Immature natural killer cell (primary cell): ENCODE results near the gene RSPH6A. TPM values are rescaled to one million over a fixed set of nuclear protein-coding genes. Genes with fewer than 3 reads are reported as not detected.

Experiments
- DNase-seq, 3 donors: peaks; one replicate each; pipeline ENCODE4 v3.0.0; 2022; ENCODE audit warnings: mixed read lengths in 1 of 3
- H3K27ac Mint-ChIP-seq, 6 donors: one replicate each; pipeline ENCODE4 v1.8.0; 2020; ENCODE audit warnings: mixed read lengths in 6 of 6, mild to moderate bottlenecking in 5 of 6, inconsistent platforms in 4 of 6, moderate library complexity in 3 of 6
- H3K27me3 Mint-ChIP-seq, 3 donors: one replicate each; pipeline ENCODE4 v1.8.0; 2020 to 2021; ENCODE audit warnings: low read depth in 3 of 3, mild to moderate bottlenecking in 3 of 3, mixed read lengths in 3 of 3, moderate library complexity in 3 of 3, inconsistent platforms in 1 of 3
- H3K36me3 Mint-ChIP-seq, 3 donors: one replicate each; pipeline ENCODE4 v1.8.0; 2020; ENCODE audit warnings: mixed read lengths in 3 of 3, inconsistent platforms in 2 of 3, mild to moderate bottlenecking in 2 of 3
- H3K4me1 Mint-ChIP-seq, 2 donors: one replicate each; pipeline ENCODE4 v1.8.0; 2020; ENCODE audit warnings: inconsistent platforms in 2 of 2, mild to moderate bottlenecking in 2 of 2, mixed read lengths in 2 of 2, moderate library complexity in 1 of 2
- H3K4me3 Mint-ChIP-seq, 5 donors: one replicate each; pipeline ENCODE4 v1.8.0; 2020; ENCODE audit warnings: mild to moderate bottlenecking in 5 of 5, mixed read lengths in 5 of 5, inconsistent platforms in 3 of 5, moderate library complexity in 3 of 5
- H3K9me3 Mint-ChIP-seq, 6 donors: one replicate each; pipeline ENCODE4 v1.8.0; 2020; ENCODE audit warnings: mild to moderate bottlenecking in 6 of 6, mixed read lengths in 6 of 6, inconsistent platforms in 4 of 6, moderate library complexity in 3 of 6
- polyA plus RNA-seq, 3 donors: library from polyadenylated mRNA; unstranded; fragments of 300-500 nt; fragmentation: Illumina TruSeq; gene quantifications; one replicate each; pipeline ENCODE4 v1.2.3, GENCODE V29; 2021

RSPH6A gene
- polyA plus RNA-seq, 3 donors from 2014 or later = not detected

DNA sequence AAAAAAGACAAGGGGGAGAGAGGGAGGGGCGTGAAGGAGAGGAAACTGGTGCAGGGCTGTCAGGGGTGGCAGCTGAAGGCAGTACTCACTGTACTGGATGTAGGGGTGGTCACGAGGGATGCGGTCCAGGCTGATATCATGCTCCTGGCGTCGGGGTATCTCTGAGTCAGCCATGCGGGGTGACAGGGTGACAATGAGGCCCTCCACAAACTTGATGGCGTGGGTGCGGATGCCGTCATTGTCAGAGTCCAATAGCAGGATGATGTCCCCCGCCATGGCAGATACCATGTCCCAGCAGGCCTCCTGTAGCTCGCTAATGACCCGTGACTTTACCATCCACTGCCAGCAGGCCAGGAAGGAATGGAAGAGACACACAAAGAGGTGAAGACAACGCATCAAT lies 32.6 kb upstream of the RSPH6A start:
- H3K4me3 Mint-ChIP-seq = no peak overlapping the region
- peaks cover 0 to 6% of the 10 kb centered on the region in 2 donors for H3K4me1 Mint-ChIP-seq
- no peak overlapping the region for H3K27ac Mint-ChIP-seq
- peaks cover 17 to 53% (median 28%) of the 10 kb centered on the region in 3 donors for H3K36me3 Mint-ChIP-seq
- H3K27me3 Mint-ChIP-seq = peaks cover 0 to 2% (median 0%) of the 10 kb centered on the region in 3 donors
- no peak for DNase-seq
- H3K9me3 Mint-ChIP-seq = no peaks in the 10 kb centered on the region

DNA sequence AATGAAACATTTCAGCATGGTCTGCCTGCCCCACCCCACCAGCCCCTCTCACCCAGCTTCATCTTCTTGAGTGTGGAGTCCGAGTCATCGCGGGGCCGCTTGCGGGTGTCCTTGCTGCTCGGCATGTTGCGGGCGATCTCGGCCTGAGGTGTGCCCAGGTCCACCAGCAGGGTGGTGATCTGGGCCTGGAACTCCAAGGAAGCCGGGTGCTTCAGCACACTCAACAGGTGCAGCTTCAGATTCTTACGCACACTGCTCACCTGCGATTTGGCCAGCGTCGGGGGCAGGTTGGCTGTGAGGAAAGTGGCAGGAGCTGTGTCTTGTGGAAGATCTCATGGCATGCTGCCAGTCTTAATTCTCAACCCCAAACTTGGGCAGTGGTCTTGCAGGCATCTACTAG lies 27.1 kb upstream of the RSPH6A start:
- Mint-ChIP-seq H3K36me3 (peaks cover 17 to 54% (median 30%) of the 10 kb centered on the region in 3 donors), H3K4me1 (peaks cover 0 to 4% of the 10 kb centered on the region in 2 donors)
- no peak for DNase-seq

DNA sequence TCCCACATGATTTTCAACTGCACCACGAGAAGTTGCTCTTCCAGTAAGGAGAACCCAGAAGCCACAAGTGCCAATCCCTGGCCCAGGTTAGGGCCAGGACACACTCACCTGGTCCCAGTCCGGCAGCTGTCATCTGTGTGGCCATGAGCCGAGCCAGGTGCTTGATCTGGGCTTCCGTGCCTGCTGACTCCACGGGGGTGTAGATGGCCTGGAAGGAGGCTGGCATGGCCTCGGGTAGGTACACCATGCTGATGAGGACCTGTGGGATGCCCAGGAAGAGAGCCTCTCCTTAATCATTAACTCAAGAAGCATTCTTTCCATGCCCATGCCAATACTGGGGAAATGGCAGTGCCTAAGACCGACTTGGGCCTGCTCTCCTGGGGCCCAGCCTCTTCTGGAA lies 19.9 kb upstream of the RSPH6A start:
- H3K4me3 Mint-ChIP-seq = no peak overlapping the region
- DNase-seq = no peak
- H3K36me3 Mint-ChIP-seq = peaks cover 30 to 52% (median 33%) of the 10 kb centered on the region in 3 donors
- H3K27ac Mint-ChIP-seq = peak overlapping the region in 1 of 6 donors; percentile 21
- H3K4me1 Mint-ChIP-seq = no peaks in the 10 kb centered on the region
- no peaks in the 10 kb centered on the region for H3K9me3 Mint-ChIP-seq
- peaks cover 0 to 2% (median 2%) of the 10 kb centered on the region in 3 donors for H3K27me3 Mint-ChIP-seq

More for the DNA sequence above, 27.1 kb upstream of the RSPH6A start:
- Mint-ChIP-seq H3K4me3 (no peak overlapping the region), H3K9me3 (no peaks in the 10 kb centered on the region), H3K27me3 (no peaks in the 10 kb centered on the region), H3K27ac (no peak overlapping the region)

DNA sequence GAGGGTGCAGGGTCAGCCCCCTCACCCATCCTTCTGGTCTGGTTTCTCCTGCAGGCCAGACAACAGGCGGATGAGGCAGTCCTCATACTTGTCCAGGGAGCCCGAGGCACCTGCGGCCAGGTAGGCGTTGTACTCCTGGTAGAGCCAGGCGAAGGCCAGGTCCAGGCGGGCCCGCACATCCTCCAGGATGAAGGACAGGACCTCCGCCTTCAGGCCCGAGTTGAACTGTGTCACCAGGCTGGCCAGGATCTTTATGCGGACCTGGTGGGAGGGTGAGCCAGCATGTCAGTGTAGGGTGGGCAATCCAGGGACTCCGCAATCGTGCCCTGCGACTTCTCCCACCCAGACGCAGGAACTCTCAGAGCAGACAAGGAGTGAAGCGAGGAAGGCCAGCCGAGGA lies 13.8 kb upstream of the RSPH6A start:
- H3K9me3 Mint-ChIP-seq = no peaks in the 10 kb centered on the region
- no peak overlapping the region for H3K4me3 Mint-ChIP-seq
- H3K4me1 Mint-ChIP-seq = no peaks in the 10 kb centered on the region
- DNase-seq = no peak
- H3K27me3 Mint-ChIP-seq = peaks cover 2% of the 10 kb centered on the region in 3 donors
- peaks cover 26 to 40% (median 30%) of the 10 kb centered on the region in 3 donors for H3K36me3 Mint-ChIP-seq
- no peak overlapping the region for H3K27ac Mint-ChIP-seq

DNA sequence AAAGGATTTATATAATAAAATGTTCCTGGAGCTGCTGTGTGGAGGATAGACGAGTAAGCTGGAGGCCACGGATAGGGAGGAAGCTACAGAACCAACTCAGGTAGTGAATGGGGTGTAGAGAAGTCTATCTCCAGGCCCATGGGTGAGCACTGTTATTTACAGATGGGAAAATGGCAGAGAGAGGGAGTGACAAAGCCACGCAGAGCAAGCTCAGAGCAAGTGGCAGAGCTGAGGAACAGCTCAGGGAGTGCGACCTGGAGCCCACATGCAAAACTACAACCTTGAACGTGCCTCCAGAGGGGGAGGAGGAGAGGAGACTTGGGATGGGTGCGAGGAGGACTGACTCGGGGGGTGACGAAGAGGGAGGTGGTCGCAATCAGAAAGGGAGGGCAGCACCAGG lies 13.4 kb upstream of the RSPH6A start:
- Mint-ChIP-seq H3K36me3 (peaks cover 26 to 40% (median 30%) of the 10 kb centered on the region in 3 donors), H3K9me3 (no peaks in the 10 kb centered on the region), H3K4me3 (no peak overlapping the region), H3K27me3 (peaks cover 2% of the 10 kb centered on the region in 3 donors), H3K4me1 (no peaks in the 10 kb centered on the region), H3K27ac (no peak overlapping the region)
- no peak for DNase-seq

DNA sequence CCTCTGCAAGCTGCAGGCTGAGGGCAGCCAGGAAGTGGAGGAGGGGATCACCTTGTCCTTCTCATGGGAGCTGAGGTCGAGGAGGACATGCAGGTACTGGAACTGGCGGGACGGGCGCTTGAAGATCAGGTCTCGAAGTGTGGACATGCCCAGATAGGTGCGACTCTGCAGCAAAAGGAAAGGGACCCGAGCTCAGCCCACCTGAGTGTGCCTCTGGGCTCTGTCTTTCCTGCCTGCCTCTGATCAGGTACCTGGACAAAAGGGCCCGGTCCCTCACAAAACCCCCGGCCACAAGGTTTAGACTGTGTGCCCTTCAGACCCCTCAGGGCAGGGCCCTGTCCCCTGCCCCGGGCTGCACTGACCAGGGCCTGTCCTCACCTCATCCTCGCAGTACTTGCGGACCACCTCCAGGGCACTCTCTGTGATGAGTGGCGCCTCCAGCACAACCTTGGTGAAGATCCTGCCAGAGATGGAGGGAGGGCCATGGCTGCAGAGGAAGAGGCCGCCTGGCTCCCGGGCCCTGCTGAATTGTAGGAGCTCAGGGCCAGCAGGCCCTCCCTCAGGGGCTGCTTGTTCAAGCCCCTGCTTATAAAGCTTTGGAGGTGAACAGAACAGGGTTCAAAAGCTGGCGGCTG lies 12.5 kb upstream of the RSPH6A start:
- no peak overlapping the region for H3K27ac Mint-ChIP-seq
- no peaks in the 10 kb centered on the region for H3K9me3 Mint-ChIP-seq
- H3K36me3 Mint-ChIP-seq = peaks cover 26 to 40% (median 30%) of the 10 kb centered on the region in 3 donors

DNA sequence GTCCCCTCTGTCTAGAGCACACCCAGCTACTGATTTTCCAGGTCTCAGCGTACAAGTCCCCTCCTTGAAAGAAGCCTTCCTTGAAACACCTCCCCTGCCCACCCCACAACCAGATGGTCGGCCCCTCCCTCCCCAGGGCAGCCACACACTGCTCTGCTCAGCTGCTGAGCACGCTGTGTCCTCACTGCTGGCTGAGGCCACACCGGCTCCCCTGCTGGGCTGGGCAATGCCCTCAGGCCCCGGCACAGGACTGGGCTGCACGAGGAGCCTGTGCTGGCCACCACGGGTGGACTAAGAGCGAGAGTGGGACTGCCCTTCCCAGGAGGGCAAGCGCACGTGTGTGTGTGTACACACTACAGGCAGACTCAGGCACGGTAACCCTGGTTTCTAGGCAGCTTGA lies 11.8 kb upstream of the RSPH6A start:
- H3K4me3 Mint-ChIP-seq = no peak overlapping the region

More for the DNA sequence above, 12.5 kb upstream of the RSPH6A start:
- no peak overlapping the region for H3K4me3 Mint-ChIP-seq
- no peak for DNase-seq
- H3K27me3 Mint-ChIP-seq = peaks cover 2% of the 10 kb centered on the region in 3 donors
- H3K4me1 Mint-ChIP-seq = no peaks in the 10 kb centered on the region

DNA sequence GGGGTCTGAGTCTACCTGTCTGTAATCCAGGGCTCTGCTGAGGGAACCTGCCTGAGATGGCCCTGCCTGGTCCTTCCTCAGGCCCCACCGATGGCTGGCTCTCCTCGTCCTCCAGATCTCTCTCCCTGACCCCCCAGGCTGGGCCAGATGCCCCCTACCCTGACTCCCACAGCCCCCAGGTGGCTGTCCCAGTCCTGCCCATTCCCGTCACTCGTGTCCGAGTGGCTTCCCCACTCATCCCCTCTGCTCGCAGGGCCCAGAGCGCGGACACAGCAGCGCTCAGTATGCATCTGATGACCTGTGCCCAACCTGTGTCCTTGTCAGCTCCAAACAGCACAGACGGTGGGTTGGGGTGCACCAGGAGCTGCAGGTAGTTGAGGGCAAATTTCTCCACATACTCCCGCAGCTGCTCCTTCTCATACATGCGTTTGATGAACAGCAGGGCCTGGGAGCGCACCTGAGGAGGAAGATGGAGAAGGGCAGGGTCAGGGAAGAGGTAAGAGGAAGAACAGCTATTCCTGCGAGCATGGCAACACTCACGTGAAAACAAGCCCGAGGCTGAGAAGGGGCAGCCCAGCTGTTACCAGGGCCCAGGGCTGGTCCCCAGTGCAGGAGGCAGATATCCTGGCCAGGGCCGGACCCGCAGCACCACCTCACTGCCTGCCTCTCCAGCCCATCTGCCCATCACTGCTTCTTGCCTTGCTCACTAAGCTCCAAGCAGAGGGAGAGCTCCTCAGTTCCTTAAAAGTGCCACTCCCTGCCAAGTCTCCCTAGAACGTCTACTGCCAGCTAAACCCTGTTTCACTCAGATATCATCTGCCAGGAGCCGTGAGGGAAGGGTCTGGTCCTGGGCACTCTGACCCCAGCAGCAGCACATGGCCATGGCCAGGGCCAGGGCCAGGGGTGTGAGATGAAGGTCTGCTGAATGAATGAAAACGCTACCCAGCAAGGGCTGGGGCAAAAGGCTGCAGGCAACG lies 11.1 kb upstream of the RSPH6A start:
- Mint-ChIP-seq H3K36me3 (peaks cover 22 to 31% (median 23%) of the 10 kb centered on the region in 3 donors), H3K27ac (peak overlapping the region in 1 of 6 donors; percentile 53), H3K27me3 (peaks cover 0 to 2% (median 1%) of the 10 kb centered on the region in 3 donors), H3K4me3 (no peak overlapping the region), H3K9me3 (no peaks in the 10 kb centered on the region), H3K4me1 (no peaks in the 10 kb centered on the region)
- no peak for DNase-seq

More for the DNA sequence above, 11.8 kb upstream of the RSPH6A start:
- Mint-ChIP-seq H3K27me3 (peaks cover 2% of the 10 kb centered on the region in 3 donors), H3K9me3 (no peaks in the 10 kb centered on the region), H3K27ac (no peak overlapping the region), H3K4me1 (no peaks in the 10 kb centered on the region), H3K36me3 (peaks cover 26 to 36% (median 26%) of the 10 kb centered on the region in 3 donors)
- DNase-seq = no peak

DNA sequence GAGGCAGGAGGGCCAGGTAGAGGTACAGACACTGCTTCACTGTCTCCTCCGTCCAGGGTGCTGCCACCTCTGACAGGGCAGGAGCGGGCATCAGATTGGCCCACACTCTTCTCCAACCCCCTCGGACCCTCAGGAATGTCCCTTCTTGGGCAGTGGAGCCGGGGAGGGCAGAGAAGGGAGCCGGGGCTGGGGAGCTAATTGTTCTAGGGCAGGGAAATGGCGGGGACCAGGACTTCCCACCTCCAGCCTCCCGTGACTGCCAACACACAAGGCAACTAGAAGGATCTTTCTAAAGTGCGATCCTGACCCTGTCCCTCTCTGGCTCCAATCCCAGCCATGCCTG lies 10.1 kb upstream of the RSPH6A start:
- H3K36me3 Mint-ChIP-seq = peaks cover 21 to 28% (median 23%) of the 10 kb centered on the region in 3 donors
- H3K27me3 Mint-ChIP-seq = peaks cover 0 to 2% (median 1%) of the 10 kb centered on the region in 3 donors
- H3K4me1 Mint-ChIP-seq = no peaks in the 10 kb centered on the region
- H3K27ac Mint-ChIP-seq = no peak overlapping the region
- no peak for DNase-seq
- no peaks in the 10 kb centered on the region for H3K9me3 Mint-ChIP-seq
- no peak overlapping the region for H3K4me3 Mint-ChIP-seq

DNA sequence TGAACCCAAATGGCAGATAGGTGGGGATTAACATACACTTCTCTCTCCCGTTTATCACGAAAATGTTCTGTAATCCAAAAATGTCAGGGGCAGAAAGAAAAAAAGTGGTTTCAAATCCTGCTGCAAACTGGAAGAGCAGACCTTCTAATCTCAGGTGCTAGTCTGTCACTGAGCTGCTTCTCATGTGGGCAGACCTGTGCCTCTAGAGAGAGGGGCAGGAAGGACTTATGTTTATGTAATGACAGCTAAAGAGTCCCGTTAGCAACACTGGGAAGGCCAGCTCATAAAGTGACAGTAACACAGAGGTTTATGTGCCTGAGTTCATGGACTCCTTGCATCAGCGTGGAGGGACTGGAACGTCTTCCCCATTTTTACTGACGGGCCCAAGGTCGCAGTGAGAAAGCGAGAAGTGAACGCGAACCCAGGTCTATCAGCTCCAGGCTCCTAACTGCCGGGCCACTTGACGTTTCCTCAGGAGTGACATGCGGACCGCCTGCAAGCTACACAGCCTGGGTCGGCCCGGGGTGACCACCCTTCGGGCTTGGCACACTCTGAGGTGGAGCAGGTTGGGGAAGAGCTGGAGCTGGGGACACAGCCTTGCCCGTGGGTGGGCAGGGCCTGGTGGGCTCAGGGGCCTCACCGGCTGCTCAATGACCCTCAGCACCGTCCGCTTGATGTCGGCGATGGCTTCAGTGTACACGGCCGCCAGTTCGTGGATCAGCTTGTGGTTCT lies 9.6 kb upstream of the RSPH6A start:
- no peak overlapping the region for H3K4me3 Mint-ChIP-seq
- no peaks in the 10 kb centered on the region for H3K4me1 Mint-ChIP-seq
- H3K36me3 Mint-ChIP-seq = peaks cover 17 to 27% (median 22%) of the 10 kb centered on the region in 3 donors
- H3K27me3 Mint-ChIP-seq = peaks cover 0 to 2% (median 1%) of the 10 kb centered on the region in 3 donors
- H3K9me3 Mint-ChIP-seq = no peaks in the 10 kb centered on the region
- peak overlapping the region in 1 of 6 donors; percentile 35 for H3K27ac Mint-ChIP-seq
- DNase-seq = no peak

DNA sequence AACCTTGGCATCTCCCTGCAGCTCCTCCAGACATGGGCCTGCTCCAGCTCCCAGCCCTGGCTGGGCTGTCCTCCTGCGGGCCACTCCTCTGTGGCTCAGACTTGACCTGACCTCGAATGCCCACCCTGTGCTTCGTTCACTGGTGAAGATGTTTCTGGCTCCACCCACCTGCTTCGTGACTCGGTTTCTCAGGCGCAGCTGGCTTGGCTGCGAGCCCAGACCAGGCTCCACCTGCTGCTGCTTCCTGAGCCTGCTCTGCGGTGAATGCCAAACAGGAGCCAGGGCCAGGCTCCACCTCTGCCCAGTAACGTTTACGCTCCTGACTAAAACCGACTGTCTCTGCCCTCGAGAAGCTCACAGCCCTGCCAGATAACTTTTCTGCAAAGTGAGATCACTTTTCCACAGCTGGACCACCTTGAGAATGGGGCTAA lies 8.9 kb upstream of the RSPH6A start:
- peaks cover 0 to 4% (median 1%) of the 10 kb centered on the region in 3 donors for H3K27me3 Mint-ChIP-seq
- H3K36me3 Mint-ChIP-seq = peaks cover 13 to 21% (median 18%) of the 10 kb centered on the region in 3 donors
- H3K4me1 Mint-ChIP-seq = no peaks in the 10 kb centered on the region
- DNase-seq = no peak
- H3K27ac Mint-ChIP-seq = no peak overlapping the region
- H3K9me3 Mint-ChIP-seq = no peaks in the 10 kb centered on the region
- H3K4me3 Mint-ChIP-seq = no peak overlapping the region

DNA sequence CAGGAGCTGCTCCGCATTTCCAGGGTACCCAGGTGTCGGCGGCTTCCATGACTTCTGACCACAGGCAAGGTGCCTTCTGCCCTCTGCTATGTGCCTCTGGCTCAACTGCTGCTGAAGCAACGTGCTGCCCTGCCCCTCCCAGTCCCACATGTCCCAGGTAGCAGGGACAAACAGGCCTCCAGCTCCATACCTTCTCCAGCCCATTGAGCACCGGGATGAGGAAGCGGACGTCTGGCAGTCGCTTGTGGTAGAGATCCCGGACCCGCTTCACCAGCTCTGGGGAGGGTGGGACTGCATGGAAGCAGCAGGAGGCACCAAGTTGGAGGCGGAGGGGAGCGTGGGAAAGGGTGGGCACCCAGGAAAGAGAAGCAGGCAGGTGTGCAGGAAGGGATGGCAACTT lies 8.1 kb upstream of the RSPH6A start:
- Mint-ChIP-seq H3K36me3 (peaks cover 8 to 14% (median 9%) of the 10 kb centered on the region in 3 donors), H3K4me1 (no peaks in the 10 kb centered on the region), H3K4me3 (no peak overlapping the region), H3K9me3 (no peaks in the 10 kb centered on the region), H3K27ac (no peak overlapping the region), H3K27me3 (peaks cover 0 to 4% (median 1%) of the 10 kb centered on the region in 3 donors)
- DNase-seq = no peak

DNA sequence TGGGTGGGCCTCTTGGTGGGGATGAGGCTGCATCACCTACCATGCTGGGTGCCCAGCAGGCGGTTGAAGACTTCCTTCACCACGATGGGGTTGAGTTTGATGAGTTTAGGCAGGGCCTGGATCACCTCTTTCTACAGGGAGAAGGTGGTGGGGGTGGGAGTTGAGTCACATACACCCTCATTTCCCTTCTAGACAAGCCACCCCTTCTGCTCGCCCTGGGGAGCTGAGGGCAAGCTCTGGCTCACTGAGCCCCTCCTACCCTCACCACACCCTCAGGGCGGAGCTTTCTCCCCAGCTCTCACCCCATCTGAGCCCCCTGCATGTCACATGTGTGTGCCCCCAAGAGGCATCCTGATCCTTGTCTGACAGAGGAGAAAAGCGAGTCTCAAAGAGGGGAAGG lies 7.6 kb upstream of the RSPH6A start:
- no peak overlapping the region for H3K27ac Mint-ChIP-seq
- no peak for DNase-seq
- H3K4me3 Mint-ChIP-seq = no peak overlapping the region
- no peaks in the 10 kb centered on the region for H3K9me3 Mint-ChIP-seq
- peaks cover 5 to 9% (median 6%) of the 10 kb centered on the region in 3 donors for H3K36me3 Mint-ChIP-seq
- H3K27me3 Mint-ChIP-seq = peaks cover 0 to 2% (median 1%) of the 10 kb centered on the region in 3 donors
- H3K4me1 Mint-ChIP-seq = no peaks in the 10 kb centered on the region
